Tibial artery (tissue), 4 donors: ENCODE data around the gene OR10T2.

ENCODE experiments used
- DNase-seq, 2 donors: peaks; one replicate each; pipeline ENCODE4 v3.0.0-alpha.2; 2019
- H3K27ac ChIP-seq, 2 donors: fragments of 200-600 bp; sonication (generic) in 1 of 2; 1 replicate in 1 of 2; 2 replicates in 1 of 2; pipeline ENCODE4 v1.5.1; 2018 to 2019; ENCODE audit warnings: mild to moderate bottlenecking in 1 of 2
- H3K27me3 ChIP-seq, 2 donors: fragments of 200-600 bp; sonication (generic) in 1 of 2; one replicate each; pipeline versions ENCODE4 v1.5.1 to v1.6.0; 2016 to 2019
- H3K36me3 ChIP-seq, 3 donors: fragments of 200-600 bp; sonication (generic) in 2 of 3; one replicate each; pipeline ENCODE4 v1.5.1; 2016 to 2019; ENCODE audit warnings: mild to moderate bottlenecking in 2 of 3
- H3K4me1 ChIP-seq, 4 donors: fragments of 200-600 bp; sonication (generic) in 2 of 4; 1 replicate in 3 of 4; 2 replicates in 1 of 4; pipeline ENCODE4 v1.5.1; 2016 to 2019
- H3K4me3 ChIP-seq, 2 donors: fragments of 200-600 bp; sonication (generic) in 1 of 2; 1 replicate in 1 of 2; 2 replicates in 1 of 2; pipeline ENCODE4 v1.5.1; 2018 to 2019; ENCODE audit warnings: mild to moderate bottlenecking in 2 of 2
- H3K9me3 ChIP-seq, 3 donors: fragments of 200-600 bp; sonication (generic) in 1 of 3; one replicate each; pipeline ENCODE4 v1.5.1; 2016 to 2019
- CTCF ChIP-seq, 2 experiments: fragments of 200-600 bp in 1 of 2; fragments of 450-650 bp in 1 of 2; IDR thresholded peaks; one replicate each; pipeline ENCODE4 v1.5.1; 2017 to 2019; ENCODE audit warnings: antibody characterized with exemption in 2 of 2, mild to moderate bottlenecking in 1 of 2, moderate library complexity in 1 of 2
- intact Hi-C: fragments of 100-400 bp; cut with DNase I; formaldehyde crosslinking; loops from one replicate; pipeline ENCODE4 v1.15.0; 2023; ENCODE audit warnings: low total_unique reads

OR10T2 gene

DNA sequence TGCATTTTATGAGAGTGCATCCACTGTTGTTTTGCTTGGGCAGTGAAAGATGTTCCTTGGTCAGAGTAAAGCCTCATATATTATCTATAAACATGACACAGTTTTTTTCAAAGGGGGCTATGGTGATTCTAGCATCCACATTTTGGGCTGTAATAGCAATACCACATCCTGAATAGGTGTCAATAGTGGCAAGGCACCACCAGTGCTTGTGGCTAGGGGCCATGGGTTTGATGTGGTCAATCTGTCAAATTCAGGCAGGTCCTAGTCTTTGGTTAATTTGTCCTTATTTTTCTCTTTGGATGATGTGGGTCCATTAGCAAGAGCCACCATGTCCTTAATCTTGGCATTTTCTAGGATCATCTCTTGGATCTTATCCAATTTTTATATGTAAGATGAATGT lies 32.5 kb downstream of the OR10T2 start:
- intact Hi-C loops = no loop called here
- H3K27ac ChIP-seq = no peak overlapping the region
- no peaks in the 10 kb centered on the region for H3K4me1 ChIP-seq
- H3K9me3 ChIP-seq = peaks cover 0 to 8% (median 3%) of the 10 kb centered on the region in 3 donors
- no peak overlapping the region for H3K4me3 ChIP-seq
- no peaks in the 10 kb centered on the region for H3K36me3 ChIP-seq
- TF ChIP-seq CTCF (IDR thresholded peaks at IDR 0.05) = no peak
- DNase-seq = no peak
- H3K27me3 ChIP-seq = no peaks in the 10 kb centered on the region

DNA sequence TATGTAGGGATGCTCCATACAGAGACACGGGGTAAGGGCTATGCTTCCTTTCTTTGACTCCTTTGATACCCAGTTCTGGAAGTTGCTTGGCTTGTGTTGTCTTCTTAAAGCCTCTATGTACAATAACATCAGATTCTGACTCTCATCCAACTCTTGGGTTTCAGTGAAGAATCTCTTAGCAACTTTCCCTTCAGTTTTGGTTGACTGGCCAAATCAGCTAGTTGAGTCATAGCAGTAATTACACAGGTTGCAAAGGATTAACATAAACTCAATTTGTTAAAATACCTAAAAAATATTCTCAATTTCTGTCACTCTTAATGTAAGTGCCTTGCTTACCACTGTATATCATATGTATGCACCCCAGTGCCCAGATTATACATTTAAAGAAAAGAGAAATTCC lies 36.3 kb downstream of the OR10T2 start:
- no peaks in the 10 kb centered on the region for H3K36me3 ChIP-seq
- no peak for DNase-seq
- H3K4me1 ChIP-seq = no peaks in the 10 kb centered on the region
- no peaks in the 10 kb centered on the region for H3K27me3 ChIP-seq
- H3K27ac ChIP-seq = no peak overlapping the region
- intact Hi-C loops = no loop called here
- H3K9me3 ChIP-seq = no peaks in the 10 kb centered on the region
- no peak for TF ChIP-seq CTCF (IDR thresholded peaks at IDR 0.05)
- no peak overlapping the region for H3K4me3 ChIP-seq

DNA sequence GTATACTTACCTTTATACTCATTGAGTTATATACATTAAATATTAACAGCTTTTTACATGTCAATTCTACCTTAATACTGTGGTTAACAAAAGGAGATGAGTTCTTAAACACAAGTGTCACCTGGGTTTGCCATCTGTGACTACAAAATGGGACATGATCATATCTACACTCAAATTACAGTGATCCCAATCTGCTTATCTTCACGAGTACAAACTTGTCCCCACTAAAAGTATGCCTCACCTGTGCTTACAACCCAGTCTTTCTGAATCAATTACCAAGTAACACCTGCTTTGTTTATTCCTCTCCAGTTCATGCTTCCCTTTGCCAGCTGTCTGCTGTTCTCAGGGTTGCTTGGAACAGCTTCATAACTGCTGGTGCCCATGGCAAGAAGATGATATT lies 36.8 kb downstream of the OR10T2 start:
- no peak overlapping the region for H3K4me3 ChIP-seq
- no peak for TF ChIP-seq CTCF (IDR thresholded peaks at IDR 0.05)
- intact Hi-C loops = no loop called here
- H3K36me3 ChIP-seq = no peaks in the 10 kb centered on the region
- no peaks in the 10 kb centered on the region for H3K27me3 ChIP-seq
- no peak for DNase-seq
- no peaks in the 10 kb centered on the region for H3K4me1 ChIP-seq
- H3K27ac ChIP-seq = no peak overlapping the region
- no peaks in the 10 kb centered on the region for H3K9me3 ChIP-seq

GRCh38 chr1:158357441-158357840 lies 41.8 kb downstream of the OR10T2 start:
- no peak for TF ChIP-seq CTCF (IDR thresholded peaks at IDR 0.05)
- Histone ChIP-seq H3K4me1 (no peaks in the 10 kb centered on the region), H3K27ac (no peak overlapping the region), H3K4me3 (no peak overlapping the region), H3K9me3 (no peaks in the 10 kb centered on the region), H3K27me3 (no peaks in the 10 kb centered on the region), H3K36me3 (no peaks in the 10 kb centered on the region)
- no peak for DNase-seq
- intact Hi-C loops = no loop called here

DNA sequence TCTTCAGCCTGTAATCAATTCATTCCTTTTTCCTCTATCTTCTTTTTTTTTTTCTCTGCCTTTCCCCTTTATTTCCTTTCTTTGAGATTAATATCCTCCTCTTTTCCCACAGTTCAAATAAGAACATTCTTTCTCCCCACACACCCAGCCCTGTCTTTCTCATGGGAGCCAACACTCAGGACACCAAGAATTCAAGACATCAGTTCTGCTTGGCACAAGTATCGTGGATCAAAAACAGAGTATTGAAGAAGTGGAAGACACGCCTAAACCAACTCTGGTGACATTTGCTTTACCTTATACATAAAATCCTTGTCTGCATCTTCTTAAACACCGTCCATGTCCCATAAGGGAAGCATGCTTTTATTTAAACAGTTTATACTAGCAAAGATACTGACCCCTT lies 42.6 kb downstream of the OR10T2 start:
- Histone ChIP-seq H3K27ac (no peak overlapping the region), H3K4me1 (no peaks in the 10 kb centered on the region), H3K4me3 (no peak overlapping the region), H3K36me3 (no peaks in the 10 kb centered on the region), H3K27me3 (no peaks in the 10 kb centered on the region), H3K9me3 (no peaks in the 10 kb centered on the region)
- no peak for DNase-seq
- intact Hi-C loops = no loop called here
- TF ChIP-seq CTCF (IDR thresholded peaks at IDR 0.05) = no peak

DNA sequence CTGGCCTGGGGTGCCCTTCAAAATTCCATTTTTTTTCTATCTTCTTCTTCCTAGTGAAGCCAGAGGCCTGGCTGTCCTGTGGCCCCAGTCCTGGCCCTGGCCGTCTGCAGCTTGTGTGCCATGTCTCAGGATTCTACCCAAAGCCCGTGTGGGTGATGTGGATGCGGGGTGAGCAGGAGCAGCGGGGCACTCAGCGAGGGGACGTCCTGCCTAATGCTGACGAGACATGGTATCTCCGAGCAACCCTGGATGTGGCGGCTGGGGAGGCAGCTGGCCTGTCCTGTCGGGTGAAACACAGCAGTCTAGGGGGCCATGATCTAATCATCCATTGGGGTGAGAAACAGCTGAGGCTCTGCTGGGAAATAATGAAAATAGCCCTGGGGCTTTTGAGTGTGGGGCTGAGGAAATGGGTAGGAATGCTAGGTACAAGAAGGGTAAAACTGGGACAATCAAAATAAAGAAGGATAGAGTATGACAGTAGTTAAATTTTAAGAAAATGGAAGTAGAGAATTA lies 43.4 kb downstream of the OR10T2 start:
- Histone ChIP-seq H3K4me1 (no peaks in the 10 kb centered on the region), H3K9me3 (no peaks in the 10 kb centered on the region), H3K36me3 (no peaks in the 10 kb centered on the region), H3K27ac (no peak overlapping the region), H3K27me3 (no peaks in the 10 kb centered on the region), H3K4me3 (no peak overlapping the region)
- no peak for TF ChIP-seq CTCF (IDR thresholded peaks at IDR 0.05)
- no peak for DNase-seq
- intact Hi-C loops = no loop called here
